ENCODE results near the gene HOXB5. TPM values are rescaled to one million over a fixed set of nuclear protein-coding genes. Genes with fewer than 3 reads are reported as not detected.

HOXB5 gene
- total RNA-seq, 1 donor from 2014 or later: 0.13 TPM

- no peak for DNase-seq
- ATAC-seq (ENCODE audit: poor library complexity): no peak
- intact Hi-C loops (cut with DNase I): no loop called here
Measured at GRCh38 chr17:48584223-48584741, 9.3 kb downstream of the HOXB5 start.

GRCh38 chr17:48583708-48584222 lies 9.8 kb downstream of the HOXB5 start:
- intact Hi-C loops (cut with DNase I): no loop called here
- no peak for ATAC-seq (ENCODE audit: poor library complexity)
- DNase-seq: no peak

GRCh38 chr17:48582750-48583069 lies 10.9 kb downstream of the HOXB5 start:
- no peak for ATAC-seq (ENCODE audit: poor library complexity)
- DNase-seq: no peak
- intact Hi-C loops (cut with DNase I): no loop called here

- ATAC-seq (ENCODE audit: poor library complexity): no peak
- intact Hi-C loops (cut with DNase I): no loop called here
- no peak for DNase-seq
Measured at GRCh38 chr17:48579760-48580554, 13.6 kb downstream of the HOXB5 start.

- intact Hi-C loops (cut with DNase I): no loop called here
- ATAC-seq (ENCODE audit: poor library complexity): no peak
- no peak for DNase-seq
Measured at GRCh38 chr17:48579471-48579759, 14.2 kb downstream of the HOXB5 start.

- intact Hi-C loops (cut with DNase I): no loop called here
- ATAC-seq (ENCODE audit: poor library complexity): no peak
- no peak for DNase-seq
Measured at GRCh38 chr17:48578616-48579470, 14.7 kb downstream of the HOXB5 start.

GRCh38 chr17:48577946-48578615 lies 15.5 kb downstream of the HOXB5 start, which contains the start of gene HOXB4:
Gene HOXB4, minus strand, starts transcription at chr17:48578350. Its CDS starts 31 bp downstream, at chr17:48578319.
- intact Hi-C loops (cut with DNase I): no loop called here
- DNase-seq (peak; percentile 83), ATAC-seq (ENCODE audit: poor library complexity) (peak; percentile 73)

GRCh38 chr17:48577330-48577945 lies 16.1 kb downstream of the HOXB5 start:
- intact Hi-C loops (cut with DNase I): no loop called here
- ATAC-seq (ENCODE audit: poor library complexity) (no peak), DNase-seq (no peak)

GRCh38 chr17:48576479-48577309 lies 16.9 kb downstream of the HOXB5 start:
- ATAC-seq (ENCODE audit: poor library complexity) (no peak), DNase-seq (no peak)
- intact Hi-C loops (cut with DNase I): no loop called here

- intact Hi-C loops (cut with DNase I): no loop called here
- ATAC-seq (ENCODE audit: poor library complexity) (no peak), DNase-seq (no peak)
Measured at GRCh38 chr17:48575673-48576478, 17.7 kb downstream of the HOXB5 start.

GRCh38 chr17:48575066-48575582 lies 18.5 kb downstream of the HOXB5 start:
- ATAC-seq (ENCODE audit: poor library complexity): no peak
- intact Hi-C loops (cut with DNase I): no loop called here
- no peak for DNase-seq

- no peak for ATAC-seq (ENCODE audit: poor library complexity)
- no peak for DNase-seq
- intact Hi-C loops (cut with DNase I): no loop called here
Measured at GRCh38 chr17:48574505-48575065, 19.0 kb downstream of the HOXB5 start.

GRCh38 chr17:48571826-48572417 lies 21.7 kb downstream of the HOXB5 start:
- DNase-seq (no peak), ATAC-seq (ENCODE audit: poor library complexity) (no peak)
- intact Hi-C loops (cut with DNase I): no loop called here

- DNase-seq: peak; percentile 15
- intact Hi-C loops (cut with DNase I): no loop called here
- ATAC-seq (ENCODE audit: poor library complexity): no peak
Measured at GRCh38 chr17:48571024-48571818, 22.4 kb downstream of the HOXB5 start.

GRCh38 chr17:48570325-48571023 lies 23.1 kb downstream of the HOXB5 start:
- DNase-seq: peak; percentile 26
- intact Hi-C loops (cut with DNase I): no loop called here
- ATAC-seq (ENCODE audit: poor library complexity): no peak

All from Right ventricle myocardium superior (tissue), 1 donor.